NCI-H2107 (cell line): Measurements from ENCODE around the gene RPS3A.
"Not testable (repeated sequence)": the region's sequence is repeated elsewhere in the genome, so short reads cannot be mapped to it uniquely, and the experiment has no call there.

Source experiments
- DNase-seq: peaks from one replicate; lab custom pipeline; 2025; lab: John Stamatoyannopoulos, UW

The RPS3A gene

DNA sequence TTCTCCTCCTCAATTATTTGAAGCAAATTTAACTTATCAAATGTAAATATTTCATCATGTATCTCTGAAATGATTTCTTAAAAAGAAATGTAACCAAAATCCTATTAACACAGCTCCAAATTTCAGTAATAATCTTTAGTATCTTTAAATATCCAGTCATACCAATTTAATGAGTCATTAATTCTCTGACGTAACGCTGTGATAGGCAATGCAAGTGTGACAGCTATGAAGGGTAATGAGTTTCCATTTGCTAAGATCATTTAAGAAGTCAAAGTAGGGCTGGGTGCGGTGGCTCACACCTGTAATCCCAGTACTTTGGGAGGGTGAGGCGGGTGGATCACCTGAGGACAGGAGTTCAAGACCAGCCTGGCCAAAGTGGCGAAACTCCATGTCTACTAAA lies 15.6 kb downstream of the RPS3A start:
- DNase-seq, result no peak

DNA sequence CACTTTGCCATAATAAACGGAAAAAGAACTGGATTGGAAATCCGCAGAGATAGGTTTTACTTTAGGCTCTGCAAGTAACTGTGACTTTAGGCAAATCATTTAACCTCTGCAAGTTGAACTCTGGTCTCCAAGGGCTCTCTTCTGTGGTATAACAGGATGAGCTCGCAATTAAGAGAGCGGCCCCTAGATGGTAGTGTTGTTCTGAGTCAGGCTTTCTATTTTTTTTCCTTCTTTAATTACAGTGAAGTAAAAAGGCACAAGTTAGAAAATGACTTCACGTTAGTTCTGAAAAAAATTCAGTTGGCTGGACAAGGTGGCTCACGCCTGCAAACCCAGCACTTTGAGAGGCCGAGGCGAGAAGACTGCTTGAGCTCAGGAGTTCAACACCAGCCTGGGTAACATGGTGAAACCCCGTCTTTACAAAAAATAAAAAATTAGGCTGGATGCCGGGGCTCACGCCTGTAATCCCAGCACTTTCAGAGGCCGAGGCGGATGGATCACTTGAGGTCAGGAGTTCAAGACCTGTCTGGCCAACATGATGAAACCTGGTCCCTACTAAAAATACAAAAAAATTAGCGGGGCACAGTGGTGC lies 18.0 kb downstream of the RPS3A start:
- DNase-seq, result no peak

DNA sequence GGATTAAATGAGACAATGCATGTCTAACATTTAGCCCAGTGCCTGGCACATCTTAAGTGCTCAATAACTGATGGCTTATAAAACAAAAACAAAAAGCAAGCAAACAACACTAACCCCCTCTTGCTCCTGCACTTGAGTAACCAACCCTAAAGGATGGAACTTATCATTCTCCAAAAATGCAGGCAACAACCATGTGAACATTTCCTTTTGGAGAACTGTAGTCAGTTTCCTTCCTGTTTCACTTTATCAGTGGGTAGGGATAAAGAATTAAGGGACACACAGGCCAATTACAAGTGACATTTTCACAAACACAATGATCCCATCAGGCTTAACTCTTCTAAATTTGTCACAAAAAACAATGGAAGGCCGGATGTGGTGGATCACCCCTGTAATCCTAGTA lies 30.4 kb downstream of the RPS3A start:
- no peak for DNase-seq

DNA sequence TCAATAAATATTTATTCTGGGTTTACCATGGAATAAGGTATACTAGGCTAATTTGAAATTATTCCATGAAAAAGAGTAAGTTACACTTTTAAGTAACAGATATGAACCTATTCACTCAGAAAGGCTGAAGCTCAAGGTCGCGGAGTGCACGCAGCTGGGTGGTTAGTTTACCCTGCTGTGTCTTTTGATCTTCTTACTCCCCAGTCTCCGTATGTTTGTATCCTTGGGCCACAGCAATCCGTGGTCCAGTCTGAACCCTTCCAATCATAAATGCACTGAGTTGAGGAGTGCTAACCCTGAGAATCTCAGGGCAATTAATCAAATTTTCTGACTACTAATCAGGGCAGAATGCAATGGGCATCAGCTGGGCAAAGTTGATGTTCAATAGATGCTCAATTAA lies 33.9 kb downstream of the RPS3A start:
- DNase-seq, result no peak

DNA sequence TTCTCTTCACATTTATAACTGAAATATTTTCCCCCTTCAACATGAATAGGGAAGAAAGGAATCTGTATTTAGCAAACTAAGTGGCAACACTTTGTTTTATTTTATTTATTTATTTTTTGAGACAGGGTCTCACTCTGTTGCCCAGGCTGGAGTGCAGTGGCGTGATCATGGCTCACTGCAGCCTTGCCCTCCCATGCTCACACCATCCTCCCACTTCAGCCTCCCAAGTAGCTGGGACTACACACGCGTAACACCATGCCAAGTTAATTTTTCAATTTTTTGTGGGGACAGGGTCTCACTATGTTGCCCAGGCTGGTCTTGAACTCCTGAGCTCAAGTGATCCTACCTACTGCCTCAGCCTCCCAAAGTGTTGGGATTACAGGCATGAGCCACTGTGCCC lies 36.6 kb downstream of the RPS3A start:
- DNase-seq, result not testable (repeated sequence)

DNA sequence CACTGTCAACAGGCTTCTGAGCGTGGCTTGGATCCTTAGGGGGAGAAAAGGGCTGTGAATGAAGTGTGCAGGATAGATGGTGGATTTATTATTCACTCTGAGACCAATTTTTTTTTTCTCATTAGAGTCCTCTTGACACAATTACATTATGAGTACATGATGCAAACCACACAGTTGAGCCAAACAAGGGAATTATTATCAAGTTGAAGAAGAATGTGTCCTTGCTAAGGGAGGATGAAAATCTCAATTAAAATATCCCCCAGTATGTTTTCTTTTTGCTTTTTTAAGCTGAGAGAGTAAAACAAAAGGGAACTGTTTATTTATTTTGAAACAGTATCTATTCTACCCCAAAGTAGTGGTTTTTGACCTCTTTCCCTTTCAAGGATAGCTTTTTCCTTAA lies 40.4 kb downstream of the RPS3A start:
- no peak for DNase-seq

DNA sequence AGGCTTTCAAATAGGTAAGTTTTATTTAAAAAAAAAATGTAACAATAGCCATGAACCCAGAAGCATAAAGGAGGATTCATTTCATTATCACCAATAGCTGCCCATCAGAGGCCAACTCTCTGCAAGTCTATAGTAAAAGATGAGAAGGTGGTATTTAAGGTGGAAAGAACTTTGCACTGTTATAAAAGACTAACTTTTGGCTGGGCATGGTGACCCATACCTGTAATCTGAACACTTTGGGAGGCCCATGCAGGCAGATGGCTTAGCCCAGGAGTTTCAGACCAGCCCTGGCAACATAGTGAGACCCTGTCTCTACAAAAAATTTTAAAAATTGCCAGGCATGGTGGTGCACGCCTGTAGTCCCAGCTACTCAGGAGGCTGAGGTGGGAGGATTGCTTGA lies 43.3 kb downstream of the RPS3A start:
- DNase-seq, result no peak

DNA sequence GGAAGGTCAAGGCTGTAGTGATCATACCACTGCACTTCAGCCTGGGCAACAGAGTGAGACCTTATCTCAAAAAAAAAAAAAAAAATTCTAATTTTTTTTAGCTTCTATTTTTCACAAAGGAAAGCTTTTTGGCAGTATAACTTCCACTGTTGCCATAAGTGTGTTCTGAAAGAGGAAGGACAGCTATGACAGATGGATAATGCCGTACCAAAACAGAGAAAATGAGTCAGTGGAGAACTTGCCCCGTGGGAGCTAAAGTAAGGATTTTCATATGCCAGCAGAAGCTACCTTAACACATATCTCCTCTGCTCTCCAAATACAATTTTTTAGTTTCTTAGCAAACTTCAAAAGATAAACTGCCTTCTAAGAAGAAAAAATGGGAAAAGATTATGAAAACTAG lies 43.7 kb downstream of the RPS3A start:
- DNase-seq, result no peak

DNA sequence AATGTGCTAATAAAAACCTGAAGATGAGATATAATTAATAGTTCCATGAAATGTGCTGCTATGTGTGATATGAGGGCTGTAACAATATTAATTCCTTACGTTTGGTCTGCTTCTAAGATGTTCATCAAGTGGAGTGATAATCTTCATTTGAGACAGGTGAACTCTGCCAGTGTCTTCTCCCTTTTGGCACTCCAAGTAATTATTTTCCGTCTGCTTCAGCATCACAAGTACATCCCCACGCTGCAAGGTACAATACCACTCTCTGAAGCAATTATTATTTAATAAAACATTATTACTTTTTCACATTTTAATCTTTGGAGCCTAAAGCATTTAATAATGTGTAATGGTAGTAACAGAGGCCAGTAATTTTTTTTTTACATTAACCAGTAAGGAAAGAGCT lies 44.4 kb downstream of the RPS3A start:
- DNase-seq, result no peak

DNA sequence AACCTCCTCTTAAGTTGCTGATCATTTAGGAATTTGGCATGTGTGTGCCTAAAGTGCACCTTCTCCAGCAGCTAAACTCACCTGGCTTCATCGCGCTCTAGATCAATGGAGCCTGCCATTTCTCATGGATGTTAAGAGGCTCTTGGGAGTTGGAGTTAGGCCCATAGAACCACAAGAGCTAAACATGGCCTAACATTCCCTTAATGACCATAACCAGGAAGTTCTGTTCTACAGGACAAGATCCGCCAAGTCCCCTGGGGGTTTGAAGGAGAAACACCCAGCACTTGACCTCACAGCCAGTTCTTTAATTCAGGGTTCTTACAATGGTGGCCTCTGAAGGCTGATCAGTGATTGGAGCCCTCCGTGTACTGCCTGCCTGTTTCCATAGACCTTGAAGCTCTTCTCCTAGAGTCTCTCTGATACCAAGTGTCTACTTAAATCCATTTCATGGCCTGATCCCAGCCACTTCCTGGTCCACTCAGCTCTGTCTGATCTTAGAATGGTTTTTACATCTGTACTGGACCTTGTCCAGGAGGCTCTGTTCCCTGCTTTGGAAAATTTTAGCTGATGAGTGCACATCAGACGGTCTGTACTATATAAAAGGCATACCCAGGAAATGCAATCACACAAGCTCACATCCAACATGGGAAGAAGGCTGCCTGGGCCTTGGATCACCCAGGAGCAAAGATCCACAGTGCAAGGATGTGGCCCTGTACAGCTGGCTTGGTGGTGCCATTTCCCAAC lies 45.1 kb downstream of the RPS3A start:
- DNase-seq, result no peak

DNA sequence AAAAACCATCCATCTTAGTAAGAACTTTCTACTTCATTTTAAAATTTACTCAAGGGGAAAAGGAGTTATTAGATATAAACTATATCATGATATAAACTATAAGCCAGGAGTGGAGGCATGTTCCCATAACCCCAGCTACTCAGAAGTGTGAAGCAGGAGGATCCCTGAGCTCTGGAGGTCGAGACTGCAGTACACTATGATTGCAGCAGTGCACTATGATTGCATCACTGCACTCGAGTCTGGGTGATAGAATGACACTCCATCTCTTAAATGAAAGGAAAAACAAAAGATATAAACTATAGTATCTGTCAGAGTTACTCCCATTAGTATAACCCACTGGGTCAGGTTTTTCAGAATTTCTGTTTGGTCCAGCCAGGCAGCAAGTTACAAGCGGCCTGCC lies 47.6 kb downstream of the RPS3A start:
- no peak for DNase-seq

DNA sequence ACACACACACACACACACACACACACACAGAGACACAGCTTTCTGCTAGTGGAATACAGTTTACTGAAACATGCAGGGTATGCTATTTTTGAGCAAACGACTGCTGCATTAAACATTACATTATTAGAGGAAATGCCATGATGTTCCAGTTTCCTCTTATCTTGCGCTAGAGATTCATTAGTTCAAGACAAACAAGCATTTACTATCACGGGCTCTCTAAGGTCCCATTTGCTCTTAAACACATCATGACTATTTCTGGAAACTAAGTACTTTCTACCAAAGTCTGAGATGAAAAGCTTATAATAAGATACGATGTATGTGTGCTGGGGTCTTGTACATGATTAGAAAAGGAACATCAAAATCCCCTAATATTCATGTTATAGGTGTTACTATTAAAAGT lies 48.8 kb downstream of the RPS3A start:
- DNase-seq, result no peak

DNA sequence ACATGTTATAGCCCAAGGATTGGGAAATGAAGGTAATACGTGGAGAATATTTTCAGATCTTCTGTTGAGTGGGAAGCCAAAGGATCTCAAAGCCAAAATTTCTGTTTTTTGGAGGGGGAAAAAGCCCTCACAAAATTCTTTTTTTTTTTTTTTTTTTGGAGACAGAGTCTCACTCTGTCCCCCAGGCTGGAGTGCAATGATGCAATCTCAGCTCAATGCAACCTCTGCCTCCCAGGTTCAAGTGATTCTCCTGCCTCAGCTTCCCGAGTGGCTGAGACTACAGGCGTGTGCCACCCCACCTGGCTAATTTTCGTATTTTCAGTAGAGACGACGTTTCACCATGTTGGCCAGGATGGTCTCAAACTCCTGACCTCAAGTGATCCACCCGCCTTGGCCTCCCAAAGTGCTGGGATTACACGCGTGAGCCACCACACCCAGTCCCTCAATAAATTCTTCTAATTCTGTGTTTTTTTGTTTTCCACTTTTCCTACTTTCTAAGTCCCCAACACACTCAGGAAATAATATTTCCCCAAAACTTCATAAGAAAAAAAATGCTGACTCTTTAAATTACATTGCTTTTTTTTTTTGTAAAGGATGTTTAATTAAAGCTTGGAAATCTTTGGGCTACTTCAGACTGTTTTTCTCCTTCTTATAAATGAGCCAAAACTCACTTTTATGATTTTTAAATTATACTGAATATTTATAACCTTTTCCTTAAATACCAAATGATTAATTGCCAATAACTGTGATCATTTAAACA lies 51.6 kb downstream of the RPS3A start:
- DNase-seq, result no peak

DNA sequence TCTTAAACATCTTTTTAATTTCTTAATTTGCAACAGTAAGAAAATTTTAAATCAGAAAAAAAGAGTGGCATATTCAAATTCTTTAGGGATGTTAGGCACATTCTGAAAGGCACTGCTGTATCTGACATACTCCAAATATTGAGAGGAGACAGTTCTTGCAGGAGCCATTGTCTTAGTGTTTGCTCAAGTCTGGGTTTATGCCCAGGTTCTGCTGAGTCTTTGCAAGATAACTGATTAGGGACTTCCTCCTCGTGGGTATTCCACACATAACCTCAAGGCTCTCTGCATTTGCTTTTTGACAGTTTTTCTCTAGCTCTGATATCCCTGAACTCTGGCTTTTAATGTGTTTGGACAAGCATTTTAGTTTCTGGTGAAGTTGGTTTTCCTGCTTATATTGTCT lies 52.6 kb downstream of the RPS3A start:
- no peak for DNase-seq

DNA sequence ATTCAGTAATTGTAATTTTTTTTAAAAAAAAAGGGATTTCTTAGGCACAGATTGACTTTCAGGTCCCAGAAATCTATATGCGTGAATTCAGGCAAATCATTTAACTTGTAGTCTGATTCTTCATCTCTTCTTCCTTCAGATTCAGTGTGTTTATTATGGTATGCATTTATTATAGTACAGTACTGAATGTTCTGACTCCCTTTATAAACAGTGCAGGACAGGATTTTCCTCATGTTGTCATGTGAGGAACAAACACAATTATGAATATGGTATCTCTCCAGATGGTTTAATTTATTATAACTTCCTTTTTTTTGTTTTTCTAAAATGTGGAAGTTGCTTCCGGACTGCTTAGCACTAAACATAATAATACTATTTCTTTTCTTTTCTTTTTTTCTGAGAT lies 54.2 kb downstream of the RPS3A start:
- no peak for DNase-seq
